D341Med (cell line): Measurements from ENCODE around the gene GATB.
"Not testable (repeated sequence)": the region's sequence is repeated elsewhere in the genome, so short reads cannot be mapped to it uniquely, and the experiment has no call there.

ENCODE experiments used
- DNase-seq: peaks from one replicate; pipeline ENCODE4 v3.0.0; 2012; ENCODE audit warnings: low spot score

The GATB gene

DNA sequence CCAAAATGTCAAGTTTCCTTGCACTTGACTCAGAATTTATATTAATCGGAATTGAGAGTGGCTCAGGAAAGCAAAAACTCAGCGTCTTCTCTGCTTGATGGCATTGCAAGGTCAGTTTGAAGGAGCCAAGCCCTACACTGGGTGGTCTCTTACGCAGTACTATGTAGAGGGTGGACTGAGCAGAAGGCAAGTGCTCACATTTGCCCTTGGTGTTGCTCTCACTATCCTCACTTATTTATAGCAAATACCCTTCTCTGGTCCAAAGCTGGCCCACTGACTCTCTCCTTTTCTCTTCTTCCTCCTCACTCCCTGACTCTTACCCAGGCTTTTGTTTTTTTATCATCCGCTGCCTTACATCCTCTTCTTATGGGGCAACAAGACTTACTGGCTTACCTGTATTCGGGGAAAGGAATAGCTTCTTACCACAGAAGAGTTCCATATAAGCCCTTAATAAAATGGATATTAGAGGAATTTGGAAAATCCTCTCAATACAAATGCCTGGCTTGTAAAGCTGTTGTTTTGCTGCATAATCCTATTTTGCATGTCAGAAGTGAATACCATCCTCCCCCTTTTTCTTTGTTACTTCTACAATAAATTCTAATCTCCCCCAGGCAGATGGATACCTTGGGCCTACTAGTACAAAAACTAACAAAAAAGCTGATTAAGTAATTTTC lies 24.8 kb upstream of the GATB start:
- no peak for DNase-seq

DNA sequence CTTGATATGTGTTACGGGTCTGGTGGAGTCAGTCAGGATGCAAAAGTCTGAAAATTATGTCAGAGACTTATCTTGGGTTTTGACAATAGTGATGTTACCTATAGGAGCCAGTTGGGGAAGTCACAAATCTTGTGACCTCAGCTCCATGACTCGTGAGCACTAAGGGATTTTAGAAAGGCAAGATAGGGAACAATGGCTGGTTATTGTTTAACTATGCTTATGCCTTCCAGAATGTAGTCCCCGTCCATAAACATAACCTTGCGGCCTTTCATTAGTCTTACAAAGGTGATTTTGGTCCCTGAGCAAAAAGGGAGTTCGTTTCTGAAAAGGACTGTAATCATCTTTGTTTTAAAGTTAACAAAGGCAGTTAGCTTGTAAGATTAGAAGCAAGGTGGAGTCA lies 23.9 kb upstream of the GATB start:
- no peak for DNase-seq

DNA sequence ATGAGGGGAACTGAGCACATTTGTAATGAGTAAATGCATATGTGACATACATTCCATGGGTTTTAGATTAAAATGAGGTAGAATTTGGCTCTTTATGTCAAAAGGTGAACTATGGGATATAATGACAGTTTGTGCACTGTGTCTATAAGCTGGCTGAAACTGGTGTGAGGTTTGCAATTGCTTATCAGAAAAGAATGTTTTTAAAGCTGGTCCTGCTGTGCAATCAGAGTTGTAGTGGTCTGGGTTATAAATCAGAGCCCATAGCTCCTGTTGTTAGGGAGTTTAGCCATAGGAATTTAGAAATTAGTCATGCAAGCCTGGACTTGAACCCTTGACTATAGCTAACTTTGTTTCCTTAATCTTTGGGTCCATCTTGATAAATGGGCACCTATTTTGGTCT lies 23.1 kb upstream of the GATB start:
- no peak for DNase-seq

DNA sequence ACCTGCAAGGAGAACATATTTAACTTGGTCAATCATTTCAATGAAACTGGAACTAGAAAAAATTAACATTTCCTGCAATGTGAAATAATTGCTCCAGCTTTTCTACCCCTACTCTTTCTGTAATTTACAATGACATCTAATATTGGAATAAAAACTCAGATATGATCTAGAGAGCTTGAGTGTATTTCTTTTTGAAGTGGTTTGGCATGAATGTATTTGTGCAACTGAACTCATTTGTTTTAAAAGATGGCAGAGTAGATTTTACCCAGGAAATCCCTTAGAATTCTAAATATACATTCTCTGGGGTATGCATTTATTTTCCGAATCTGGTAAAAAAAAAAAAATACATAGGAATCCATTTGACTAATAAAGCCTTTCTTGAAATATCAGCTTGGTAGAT lies 21.5 kb upstream of the GATB start:
- DNase-seq, result no peak

DNA sequence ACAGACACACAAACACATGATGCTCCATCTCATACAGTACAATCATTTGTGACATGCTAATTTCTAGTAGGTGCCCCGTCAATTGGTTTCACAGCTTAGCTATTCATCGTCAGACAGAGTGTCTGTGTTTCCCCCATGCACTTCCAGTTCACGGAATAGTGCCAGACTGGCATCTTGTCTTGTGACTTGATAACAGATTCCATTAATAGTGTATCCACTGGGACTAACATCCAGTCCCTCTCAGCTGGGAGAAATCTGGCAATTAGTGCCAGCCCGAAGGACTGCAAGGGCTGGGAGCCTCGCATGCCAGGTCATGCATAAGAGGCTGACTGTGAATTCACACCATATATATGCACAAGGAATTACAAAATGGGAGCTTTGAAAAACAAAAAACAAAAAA lies 20.2 kb upstream of the GATB start:
- no peak for DNase-seq

DNA sequence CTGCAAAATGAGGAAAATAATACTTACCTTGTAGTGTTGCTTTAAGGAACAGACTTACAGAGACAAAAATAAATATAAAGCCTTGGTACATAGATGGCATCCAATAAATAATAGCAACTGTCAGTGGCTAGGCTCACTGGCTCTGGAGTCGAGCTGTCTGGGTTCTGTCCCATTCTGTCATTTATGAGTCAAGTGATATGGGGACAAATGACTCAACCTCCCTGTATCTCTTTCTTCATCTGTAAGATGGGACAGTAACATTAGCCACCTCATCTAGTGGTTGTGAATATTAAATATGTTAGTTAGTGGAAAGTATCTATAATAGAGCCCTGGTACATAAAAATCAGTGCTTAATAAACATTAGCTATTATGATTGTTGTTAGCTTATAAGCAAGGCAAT lies 16.7 kb upstream of the GATB start:
- DNase-seq, result no peak

DNA sequence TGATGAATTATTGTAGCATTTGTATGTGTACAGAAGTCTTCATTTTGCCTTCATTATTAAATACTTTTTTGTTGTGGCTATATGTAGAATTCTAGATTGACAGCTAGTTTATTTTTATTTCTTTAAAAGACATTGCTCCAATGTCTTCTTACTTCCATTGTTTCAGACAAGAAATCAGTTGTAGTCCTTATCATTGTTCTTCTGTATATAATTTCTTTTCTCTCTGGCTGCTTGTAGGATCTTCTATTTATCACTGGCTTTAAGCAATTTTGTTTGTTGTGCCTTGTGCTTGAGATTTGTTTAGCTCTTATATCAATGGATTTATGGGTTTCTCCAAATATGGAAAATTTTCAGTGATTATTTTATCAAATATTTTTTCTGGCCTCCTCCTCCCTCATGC lies 13.5 kb upstream of the GATB start:
- DNase-seq, result no peak

DNA sequence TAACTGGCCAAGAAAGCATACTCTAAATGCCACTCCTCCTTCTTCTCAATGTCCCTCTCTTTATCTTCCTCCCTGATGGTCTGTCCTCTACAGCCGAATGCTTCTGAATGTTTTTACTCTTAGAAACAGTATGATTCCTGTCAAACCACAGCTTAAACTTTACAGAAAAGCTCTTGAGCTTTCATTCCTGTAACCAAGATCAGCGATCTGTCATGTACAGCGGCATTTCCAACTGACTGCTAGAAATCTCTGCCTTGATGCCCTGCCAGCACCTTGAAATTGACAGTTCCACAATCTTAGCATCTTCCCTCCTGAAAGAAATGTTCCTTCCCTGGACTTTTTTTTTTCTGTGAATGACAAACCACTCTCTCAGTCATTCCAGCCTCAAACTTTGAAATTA lies 11.5 kb upstream of the GATB start:
- no peak for DNase-seq

DNA sequence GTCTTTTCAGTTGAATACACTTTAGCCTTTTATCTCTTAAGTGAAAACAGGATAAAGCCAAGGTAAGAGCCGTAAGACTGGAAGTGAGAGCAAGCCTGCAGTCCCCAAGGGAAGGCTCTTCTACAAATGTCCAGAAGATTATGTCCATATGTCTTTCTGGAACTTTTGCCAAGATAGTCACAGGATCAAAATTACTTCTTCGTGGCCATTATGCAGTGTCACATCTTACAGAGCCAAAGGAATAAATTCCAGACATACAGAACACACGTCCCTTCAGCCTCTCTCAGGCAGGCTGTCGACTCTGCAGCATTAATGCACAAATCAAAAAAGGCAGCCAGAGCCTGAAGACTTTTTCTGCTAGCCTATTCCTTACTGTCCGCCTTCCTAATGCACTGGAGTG lies 10.9 kb upstream of the GATB start:
- DNase-seq, result no peak

DNA sequence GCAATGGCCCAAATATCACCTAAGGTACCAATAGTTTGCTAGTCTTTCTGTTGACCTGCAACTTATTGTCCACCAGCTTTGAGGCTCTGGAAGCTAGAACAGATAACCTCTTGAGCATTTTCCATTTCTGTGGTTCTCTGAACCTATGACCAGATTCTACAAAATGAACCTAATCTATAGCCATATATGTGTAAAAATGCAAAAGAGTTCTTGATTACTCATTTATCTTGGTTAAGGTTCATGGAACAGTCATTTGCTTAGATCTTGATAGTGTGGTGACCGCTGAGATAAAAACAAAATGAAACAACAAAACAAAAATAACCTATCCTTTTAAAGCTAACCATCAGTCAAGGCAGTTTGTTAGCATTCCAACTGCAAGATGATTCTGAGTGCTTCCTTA lies 9.3 kb upstream of the GATB start:
- no peak for DNase-seq

DNA sequence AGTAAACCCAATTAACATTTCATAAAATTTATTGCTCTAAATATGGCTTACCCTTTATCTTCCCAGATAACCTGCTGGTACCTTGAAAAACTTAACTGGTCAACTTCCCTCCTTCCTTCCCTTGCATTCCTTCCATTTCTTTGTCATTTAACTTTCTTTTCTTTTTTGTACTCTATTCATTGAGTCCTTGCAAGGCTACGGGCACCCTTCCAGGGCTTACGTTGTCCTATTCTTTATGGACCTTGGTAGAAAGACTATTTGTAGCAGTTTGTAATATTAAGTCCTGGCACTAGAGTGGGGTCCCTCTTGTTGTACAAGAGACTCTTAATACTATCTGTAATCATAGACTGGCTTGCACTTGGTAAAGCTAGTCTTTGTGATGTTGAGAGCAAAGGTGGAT lies 8.0 kb upstream of the GATB start:
- DNase-seq, result no peak

DNA sequence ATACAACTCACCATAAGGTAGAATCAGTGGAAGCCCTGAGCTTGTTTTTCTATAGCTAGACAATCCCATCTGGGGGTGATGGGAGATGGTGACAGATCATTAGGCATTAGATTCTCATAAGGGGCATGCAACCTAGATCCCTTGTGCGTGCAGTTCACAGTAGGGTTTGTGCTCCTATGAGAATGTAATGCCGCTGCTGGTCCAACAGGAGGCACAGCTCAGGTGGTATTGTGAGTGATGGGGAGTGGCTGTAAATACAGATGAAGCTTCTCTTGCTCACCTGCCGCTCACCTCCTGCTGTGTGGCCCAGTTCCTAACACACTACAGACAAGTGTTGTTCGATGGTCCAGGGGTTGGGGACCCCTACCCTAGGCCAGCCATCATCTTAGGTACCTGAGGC lies 5.9 kb upstream of the GATB start:
- DNase-seq, result no peak

DNA sequence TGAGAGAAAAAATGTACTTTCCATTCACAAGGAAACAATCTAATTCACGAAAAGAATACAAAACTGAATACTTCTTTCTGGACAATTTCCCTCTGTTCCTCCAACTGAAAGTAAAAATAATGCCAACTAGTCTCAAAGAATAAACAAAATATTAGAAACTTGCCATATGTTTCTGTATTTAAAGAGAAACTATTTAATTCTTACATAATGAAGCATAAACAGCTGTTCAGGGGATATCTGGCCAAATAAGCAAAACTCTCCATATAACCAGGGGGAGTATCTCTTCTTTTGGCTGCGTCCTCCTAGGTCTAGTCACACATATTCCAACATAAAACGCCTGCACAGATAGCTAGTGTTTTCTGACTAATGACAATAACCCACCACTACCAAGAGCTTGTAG lies 805 bp downstream of the GATB start:
- DNase-seq, result no peak

DNA sequence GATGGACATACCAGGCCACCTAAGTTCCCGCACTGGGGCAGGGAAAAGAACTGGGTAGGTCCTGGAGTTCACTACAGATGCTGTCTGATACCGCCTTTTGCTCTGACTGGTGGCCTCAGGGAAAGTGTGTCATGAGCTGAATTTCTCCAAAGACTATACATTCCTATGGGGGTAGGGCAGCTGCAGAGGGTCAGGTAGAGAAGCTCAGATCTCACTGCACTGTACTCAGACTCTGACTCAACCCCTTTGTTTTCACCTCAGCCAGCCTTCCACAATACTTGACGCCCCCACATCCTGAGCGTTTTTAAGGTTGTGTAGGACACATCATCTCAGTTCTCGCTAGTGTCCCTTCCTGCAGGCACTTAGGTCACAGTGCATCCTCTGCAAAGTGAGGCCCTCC lies 7.8 kb downstream of the GATB start:
- DNase-seq, result no peak

DNA sequence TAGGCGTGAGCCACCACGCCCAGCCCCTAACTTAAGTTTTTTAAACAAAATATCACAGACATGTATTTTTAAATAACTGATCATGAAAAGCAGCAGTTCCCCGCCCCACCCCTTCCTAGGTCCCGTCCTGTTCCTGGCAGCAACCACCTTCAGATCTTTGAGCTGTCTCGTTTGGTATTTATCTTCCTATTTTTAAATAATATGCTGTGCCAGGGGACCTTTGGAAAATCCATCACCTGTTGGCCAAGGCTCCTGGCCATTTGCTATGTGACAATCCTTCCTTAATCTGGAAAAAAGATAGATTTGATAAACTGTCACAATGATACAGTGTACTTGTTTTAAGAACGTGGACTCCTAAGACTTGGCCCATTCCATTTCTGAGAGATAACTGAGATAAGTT lies 10.7 kb downstream of the GATB start:
- no peak for DNase-seq

DNA sequence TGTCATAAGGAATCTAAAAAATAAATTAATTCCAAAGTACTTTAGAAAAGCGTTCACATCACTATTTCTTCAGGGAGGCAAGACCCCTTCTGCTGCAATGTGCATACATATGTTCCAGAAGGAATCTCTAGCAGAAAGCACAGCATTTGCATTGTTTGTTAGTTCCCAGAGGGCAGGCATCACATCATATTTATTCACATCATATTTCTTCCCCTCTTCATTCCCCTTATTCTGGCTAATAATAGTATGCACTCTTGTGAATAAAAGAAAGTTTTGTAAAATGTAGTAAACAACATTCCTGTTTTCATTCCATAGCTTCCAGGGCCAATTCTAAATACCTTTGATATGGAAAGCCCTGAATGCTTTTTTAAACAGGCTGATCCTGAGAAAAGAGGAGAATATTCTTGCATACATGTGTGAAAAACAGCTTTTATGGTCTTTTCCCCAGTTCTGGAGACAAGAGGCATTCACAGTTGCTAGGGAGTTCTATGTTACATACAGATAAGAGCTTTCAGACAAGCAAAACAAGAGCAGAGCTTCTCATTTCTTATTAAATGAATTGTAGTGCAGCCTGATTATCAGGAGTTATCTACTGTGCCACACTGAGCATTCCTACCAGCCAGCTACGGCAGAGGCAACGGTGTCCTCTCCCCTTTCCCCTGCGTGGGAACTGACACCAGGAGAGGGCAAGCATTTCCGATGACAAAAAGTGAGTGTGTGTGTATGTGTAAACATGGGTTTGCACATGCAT lies 15.2 kb downstream of the GATB start:
- no peak for DNase-seq

DNA sequence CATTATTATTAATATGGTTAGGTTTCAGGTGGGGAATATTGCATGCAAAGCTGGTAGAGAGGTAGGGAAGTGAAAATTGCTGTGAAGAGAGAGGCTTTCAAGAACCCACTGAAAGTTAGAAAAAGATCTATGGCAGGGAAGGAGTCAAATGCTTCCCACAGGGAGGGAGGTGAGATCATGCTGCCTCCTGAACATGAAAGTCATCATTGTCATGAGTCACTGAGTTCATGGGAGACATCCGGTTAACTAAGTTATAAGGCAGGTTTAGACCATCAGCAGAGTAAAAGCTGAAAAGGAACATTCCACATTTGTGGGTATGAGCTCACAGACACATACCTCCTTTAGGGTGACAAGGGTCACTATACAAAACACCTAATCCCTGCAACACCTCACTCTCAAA lies 16.2 kb downstream of the GATB start:
- no peak for DNase-seq

DNA sequence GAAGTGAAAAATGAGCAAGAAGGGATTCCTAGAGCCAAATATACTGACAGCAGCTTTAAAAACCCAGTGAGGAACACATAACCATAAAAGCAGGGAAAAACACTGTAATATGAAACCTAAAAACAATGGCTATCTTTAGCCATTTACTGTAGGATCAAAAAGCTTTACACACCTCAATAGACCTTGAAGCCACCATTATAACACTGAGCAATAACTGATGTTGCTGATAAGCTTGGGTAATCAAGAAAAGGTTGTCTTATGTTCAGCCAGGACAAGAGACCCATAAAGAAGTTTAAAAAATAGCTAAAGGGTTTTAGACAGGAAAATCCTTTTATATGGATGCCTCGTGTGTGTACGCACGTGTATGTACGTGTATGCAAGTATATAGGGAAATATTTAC lies 16.9 kb downstream of the GATB start:
- no peak for DNase-seq

DNA sequence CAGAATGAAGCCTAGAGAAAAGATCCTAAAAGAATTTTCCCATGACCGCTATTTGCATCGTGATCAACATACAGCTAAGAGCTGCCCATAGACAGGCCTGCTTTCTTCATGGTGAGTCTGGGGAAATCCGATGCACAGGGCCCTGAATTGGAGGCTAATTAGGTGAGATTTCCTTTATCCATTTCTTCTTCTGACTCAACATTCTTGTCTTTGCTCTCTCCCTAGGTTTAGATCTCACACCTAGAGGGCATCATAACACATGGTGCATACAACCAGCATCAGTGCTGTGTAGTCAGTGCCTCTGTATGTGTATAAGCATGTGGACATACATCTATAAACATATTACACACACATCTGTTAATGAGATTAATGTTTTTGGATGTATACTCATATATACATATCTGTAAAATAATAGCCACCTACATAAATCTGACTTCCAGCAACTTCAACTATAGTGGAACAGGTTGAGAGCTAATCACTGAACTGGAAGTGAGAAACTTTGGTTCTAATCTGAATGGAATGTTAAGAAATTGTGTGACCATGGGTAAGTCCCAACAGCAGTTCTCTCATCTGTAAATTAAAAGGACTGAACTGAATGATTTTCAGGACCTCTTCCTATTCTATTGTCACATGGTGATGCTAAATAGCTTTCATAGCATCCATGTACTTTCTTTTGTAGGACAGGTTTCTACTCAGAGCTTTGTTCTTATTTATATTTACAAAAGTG lies 17.5 kb downstream of the GATB start:
- DNase-seq, result no peak

DNA sequence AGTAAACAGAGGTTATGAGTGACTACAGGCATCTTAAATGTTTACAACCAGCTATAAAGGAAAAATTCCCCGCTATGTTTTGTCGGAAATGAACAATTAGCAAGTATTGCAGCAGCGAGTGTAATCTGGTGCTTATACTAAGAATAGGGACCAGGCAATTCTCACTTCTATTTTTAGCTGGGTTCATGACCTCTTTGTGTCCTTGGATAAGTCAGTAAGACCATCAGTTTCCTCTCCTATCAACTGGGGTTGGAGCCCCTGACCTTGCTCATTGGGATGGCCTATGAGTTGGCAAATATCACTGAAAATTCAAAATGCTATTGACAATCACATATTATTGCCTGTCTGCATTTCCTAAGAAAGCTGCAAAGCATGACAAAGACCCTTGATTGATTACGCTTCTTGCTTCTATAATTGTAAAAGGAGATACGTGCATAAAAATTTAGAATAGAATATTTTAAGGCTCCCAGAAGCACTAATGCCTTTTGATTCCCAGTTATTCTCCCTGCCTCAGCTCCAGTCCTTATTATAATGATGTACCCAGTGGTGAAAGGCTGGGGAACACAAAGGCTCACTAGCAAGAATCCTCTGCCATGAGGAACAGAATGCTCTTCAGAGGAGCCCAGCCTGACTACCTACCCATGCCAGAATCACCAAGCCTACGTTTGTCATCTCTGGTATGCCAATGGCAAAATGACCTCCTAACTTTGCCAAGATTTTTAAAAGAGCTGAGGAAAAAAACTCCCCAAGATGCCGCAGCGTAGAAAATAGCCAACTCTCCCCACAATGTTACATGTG lies 21.9 kb downstream of the GATB start:
- no peak for DNase-seq

DNA sequence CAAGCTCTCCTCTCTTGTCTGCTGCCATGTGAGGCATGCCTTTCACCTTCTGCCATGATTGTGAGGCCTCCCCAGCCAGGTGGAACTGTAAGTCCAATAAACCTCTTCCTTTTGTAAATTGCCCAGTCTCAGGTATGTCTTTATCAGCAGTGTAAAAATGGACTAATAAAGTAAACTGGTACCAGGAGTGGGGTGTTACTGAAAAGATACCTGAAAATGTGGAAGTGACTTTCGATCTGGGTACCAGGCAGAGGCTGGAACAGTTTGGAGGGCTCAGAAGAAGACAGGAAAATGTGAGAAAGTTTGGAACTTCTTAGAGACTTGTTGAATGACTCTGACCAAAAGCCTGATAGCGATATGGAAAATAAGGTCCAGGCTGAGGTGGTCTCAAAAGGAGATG lies 24.0 kb downstream of the GATB start:
- not testable (repeated sequence) for DNase-seq

DNA sequence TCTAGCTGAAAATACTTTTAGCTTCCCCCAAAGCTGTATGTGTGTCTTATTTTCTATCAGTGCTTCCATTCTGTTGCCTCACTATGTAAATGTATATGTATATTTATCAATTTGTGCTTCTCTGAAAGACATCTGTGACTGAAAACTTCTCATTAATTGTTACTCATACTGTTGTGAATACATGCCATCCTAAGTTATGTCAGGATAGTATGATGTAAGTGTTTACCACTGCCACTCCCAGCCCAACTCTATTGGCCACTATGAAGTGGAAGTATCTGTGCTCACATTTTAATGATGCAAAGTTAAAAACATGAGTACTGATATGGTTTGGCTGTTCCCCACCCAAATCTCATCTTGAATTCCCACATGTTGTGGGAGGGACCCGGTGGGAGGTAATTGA lies 24.4 kb downstream of the GATB start:
- DNase-seq, result no peak

DNA sequence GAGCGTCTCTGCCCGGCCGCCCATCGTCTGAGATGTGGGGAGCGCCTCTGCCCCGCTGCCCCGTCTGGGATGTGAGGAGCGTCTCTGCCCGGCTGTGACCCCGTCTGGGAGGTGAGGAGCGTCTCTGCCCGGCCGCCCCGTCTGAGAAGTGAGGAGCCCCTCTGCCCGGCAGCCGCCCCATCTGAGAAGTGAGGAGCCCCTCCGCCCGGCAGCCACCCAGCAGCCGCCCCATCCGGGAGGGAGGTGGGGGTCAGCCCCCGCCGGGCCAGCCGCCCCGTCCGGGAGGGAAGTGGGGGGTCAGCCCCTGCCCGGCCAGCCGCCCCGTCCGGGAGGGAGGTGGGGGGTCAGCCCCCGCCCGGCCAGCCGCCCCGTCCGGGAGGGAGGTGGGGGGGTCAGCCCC lies 29.1 kb downstream of the GATB start:
- DNase-seq, result not testable (repeated sequence)
